Measurements from ENCODE around the gene LRGUK.

- TF ChIP-seq CTCF (IDR thresholded peaks at IDR 0.05) (no peak), POLR2A (IDR thresholded peaks at IDR 0.05) (no peak)
These were observed 184.7 kb downstream of the LRGUK start for GRCh38 chr7:134311807-134312206.

Measured in right lobe of liver (tissue), 4 donors.